22Rv1 (cell line): Measurements from ENCODE around the gene DMBX1.

Experiments
- H3K27ac ChIP-seq: fragments of 450-650 bp; 2 replicates; pipeline ENCODE4 v1.5.1; 2017
- CTCF ChIP-seq: fragments of 450-650 bp; IDR thresholded peaks from 2 replicates; pipeline ENCODE4 v1.5.1; 2017; ENCODE audit warnings: mild to moderate bottlenecking
- ZFX ChIP-seq: fragments of 450-650 bp; IDR thresholded peaks from 2 replicates; pipeline ENCODE4 v1.6.1; 2017; ENCODE audit warnings: antibody characterized with exemption, borderline replicate concordance

DMBX1 gene

DNA sequence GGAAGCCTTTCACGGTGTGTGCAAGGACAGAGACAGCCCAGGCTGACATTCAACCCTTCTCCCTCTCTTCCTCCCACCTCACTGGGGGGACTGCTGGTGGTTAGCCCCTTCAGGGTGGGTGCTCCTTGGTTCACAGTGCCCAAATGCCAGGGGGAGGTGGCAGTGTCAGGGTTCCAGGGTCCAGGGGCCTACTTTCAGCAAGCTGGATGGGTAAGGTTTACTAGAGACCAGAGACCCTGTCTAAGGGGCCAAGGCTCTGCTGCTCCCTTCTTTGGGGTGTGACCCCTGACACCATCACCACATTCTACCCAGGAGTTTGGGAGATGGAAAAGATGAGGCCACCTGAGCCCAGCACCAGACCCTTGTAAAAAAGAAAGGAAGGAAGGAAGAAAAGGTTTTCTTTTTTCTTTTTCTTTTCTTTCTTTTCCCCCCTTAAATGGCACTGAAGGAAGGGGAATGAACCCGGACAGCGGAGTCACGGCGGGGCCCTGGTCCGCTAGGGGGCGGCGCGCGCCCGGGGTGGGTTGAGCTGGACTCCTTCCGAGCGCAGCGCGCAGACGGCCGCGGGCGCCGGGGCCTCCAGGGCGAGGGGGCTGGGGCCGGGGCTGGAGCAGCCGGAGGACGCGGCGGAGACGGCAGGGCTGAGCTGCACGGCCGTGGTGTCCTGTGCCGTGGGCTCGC is 43.0 kb downstream of the DMBX1 start:
- no peak overlapping the region for H3K27ac ChIP-seq
- TF ChIP-seq ZFX: no peak
- peak; percentile 86 for TF ChIP-seq CTCF

DNA sequence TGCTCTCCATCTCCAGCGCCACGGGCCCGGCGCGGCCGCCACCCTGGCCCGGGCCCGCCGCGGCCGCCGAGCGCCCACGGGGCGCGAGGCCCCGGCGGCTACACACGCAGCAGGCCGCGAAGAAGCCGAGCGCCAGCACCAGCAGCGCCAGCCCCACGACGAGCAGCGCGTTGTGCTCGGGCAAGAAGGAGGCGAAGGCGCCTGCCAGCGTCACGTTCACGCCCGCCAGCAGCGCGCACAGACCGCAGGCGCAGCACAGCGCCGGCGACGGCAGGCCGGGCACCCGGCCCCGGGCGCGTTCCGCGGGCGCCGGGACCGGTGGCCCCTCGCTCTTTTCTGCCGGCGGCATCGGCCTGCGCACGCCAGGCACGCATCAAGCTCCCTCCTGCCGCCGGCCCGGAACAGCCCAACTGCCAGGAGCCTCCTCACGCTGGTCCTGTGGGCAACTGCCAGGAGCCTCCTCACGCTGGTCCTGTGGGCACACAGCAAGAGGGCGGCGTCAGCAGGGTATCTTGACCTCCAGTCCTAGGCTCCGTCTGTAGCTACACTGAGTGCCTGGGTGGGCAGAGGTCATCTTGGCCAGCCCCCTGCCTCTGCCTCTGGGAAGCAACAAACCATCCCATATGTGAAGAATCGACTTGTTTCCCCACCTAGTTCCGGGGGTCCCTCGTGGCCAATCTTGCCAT is 43.7 kb downstream of the DMBX1 start:
- no peak overlapping the region for H3K27ac ChIP-seq
- TF ChIP-seq ZFX: no peak
- TF ChIP-seq CTCF: peak; percentile 60

DNA sequence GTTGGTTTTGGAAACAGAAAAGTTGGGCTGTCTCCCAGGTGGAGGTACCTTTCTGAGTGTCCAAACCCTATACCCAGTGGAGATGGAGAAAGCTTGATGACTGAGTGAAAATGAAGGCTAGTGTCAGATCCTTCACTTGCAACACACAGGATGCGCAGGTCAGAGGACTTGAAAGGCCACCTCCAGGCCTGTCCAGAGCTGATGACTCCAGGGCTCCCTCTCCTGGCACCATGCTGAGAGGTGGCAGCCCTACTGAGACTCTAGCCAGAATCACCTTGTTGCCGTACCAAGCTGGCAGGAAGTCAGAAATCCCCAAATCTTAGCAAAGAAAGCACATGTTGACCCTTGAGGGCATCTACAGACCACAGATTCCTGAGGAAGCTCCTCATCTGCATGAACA is 45.4 kb downstream of the DMBX1 start:
- peak; percentile 81 for TF ChIP-seq CTCF
- no peak for TF ChIP-seq ZFX
- no peak overlapping the region for H3K27ac ChIP-seq

- H3K27ac ChIP-seq: no peak overlapping the region
- TF ChIP-seq ZFX (no peak), CTCF (no peak)
These were observed 46.9 kb downstream of the DMBX1 start for GRCh38 chr1:46536527-46536926.

GRCh38 chr1:46537651-46538050 is 48.0 kb downstream of the DMBX1 start:
- no peak for TF ChIP-seq CTCF
- no peak for TF ChIP-seq ZFX
- no peak overlapping the region for H3K27ac ChIP-seq

GRCh38 chr1:46538147-46538546 is 48.5 kb downstream of the DMBX1 start:
- no peak for TF ChIP-seq CTCF
- TF ChIP-seq ZFX: no peak
- H3K27ac ChIP-seq: no peak overlapping the region
